ENCODE measurements around the gene MTCL1.

DNA sequence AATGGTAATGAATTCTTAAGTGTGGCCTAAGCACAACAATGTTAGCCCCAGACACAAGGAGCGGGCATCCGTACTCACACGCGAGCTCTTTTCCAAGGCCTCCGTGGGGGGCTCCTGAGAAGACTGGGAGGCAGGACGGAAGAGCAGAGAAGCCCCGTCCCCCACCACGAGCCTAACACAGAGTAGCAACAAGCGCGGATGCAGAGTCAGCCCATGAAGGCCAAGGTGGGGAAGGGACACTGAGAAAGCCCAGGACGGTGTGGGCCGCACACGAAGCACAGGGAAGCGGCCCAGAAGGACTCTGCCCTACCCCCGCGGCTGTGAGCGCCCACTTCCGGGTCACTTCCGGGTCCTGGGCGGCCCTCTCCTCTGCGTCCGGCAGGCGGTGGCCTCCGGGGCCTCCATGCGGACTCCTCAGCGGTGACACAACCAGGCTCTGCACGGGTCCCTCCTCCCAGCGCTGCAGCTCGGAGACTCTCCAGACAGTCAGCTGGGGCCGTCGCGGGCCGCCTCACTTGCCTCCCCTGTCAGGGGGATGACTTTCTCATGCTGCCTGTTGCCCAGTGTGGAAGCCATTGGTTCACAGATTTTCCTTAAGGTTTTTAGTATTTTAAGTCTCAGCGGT lies 151.5 kb downstream of the MTCL1 start:
- TF ChIP-seq, protein P1, sequence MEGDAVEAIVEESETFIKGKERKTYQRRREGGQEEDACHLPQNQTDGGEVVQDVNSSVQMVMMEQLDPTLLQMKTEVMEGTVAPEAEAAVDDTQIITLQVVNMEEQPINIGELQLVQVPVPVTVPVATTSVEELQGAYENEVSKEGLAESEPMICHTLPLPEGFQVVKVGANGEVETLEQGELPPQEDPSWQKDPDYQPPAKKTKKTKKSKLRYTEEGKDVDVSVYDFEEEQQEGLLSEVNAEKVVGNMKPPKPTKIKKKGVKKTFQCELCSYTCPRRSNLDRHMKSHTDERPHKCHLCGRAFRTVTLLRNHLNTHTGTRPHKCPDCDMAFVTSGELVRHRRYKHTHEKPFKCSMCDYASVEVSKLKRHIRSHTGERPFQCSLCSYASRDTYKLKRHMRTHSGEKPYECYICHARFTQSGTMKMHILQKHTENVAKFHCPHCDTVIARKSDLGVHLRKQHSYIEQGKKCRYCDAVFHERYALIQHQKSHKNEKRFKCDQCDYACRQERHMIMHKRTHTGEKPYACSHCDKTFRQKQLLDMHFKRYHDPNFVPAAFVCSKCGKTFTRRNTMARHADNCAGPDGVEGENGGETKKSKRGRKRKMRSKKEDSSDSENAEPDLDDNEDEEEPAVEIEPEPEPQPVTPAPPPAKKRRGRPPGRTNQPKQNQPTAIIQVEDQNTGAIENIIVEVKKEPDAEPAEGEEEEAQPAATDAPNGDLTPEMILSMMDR (IDR thresholded peaks at IDR 0.05): no peak
- TF ChIP-seq POLR2A (IDR thresholded peaks at IDR 0.05): no peak

Measured in ovary (tissue), 3 donors.